GM23248 (cell line): Measurements from ENCODE around the gene CELSR3.

Source experiments
- EZH2 ChIP-seq: fragments of 200-600 bp; sonication (generic); IDR thresholded peaks from 2 replicates; pipeline ENCODE4 v1.6.1; 2018; ENCODE audit warnings: antibody characterized with exemption, mild to moderate bottlenecking; ENCODE audit not compliant: insufficient read depth, poor library complexity, severe bottlenecking
- EZH2phosphoT487 ChIP-seq: fragments of 200-600 bp; sonication (generic); IDR thresholded peaks from 2 replicates; pipeline ENCODE4 v1.6.1; 2018; ENCODE audit warnings: antibody characterized with exemption, moderate library complexity, mild to moderate bottlenecking, low read depth; ENCODE audit not compliant: insufficient read depth

DNA sequence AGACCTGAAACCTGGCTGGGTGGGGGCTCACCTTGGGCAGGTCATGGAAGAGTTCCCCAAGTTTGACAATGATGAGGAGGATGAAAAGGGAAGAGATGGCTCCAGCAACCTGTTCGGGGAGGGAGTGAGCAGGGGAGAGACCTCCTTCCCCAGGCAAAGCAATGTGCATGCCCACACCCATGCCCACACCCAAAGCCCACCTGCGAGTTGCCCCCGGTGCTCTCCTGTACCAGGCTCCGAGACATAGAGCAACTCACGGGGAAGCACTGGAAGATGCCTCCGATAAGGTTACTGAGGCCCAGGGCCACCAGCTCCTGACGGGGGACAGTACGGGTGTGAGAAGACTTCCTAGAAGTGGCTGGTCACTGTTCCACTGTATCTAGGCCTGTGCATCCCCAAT, 32.3 kb downstream of the CELSR3 start:
- TF ChIP-seq EZH2phosphoT487, result no peak
- TF ChIP-seq EZH2, result no peak
